Activated T-helper 1 cell treated with anti-CD3 and anti-CD28 coated beads, Interleukin-2, amount 50 U/mL, for 16 hours (primary cell): ENCODE data around the gene ELANE.
"Not testable (repeated sequence)": the region's sequence is repeated elsewhere in the genome, so short reads cannot be mapped to it uniquely, and the experiment has no call there.

ENCODE experiments used
- DNase-seq, 2 donors: peaks; one replicate each; pipeline ENCODE4 v3.0.0-alpha.2; 2020; ENCODE audit warnings: low read depth in 1 of 2, low spot score in 1 of 2

The ELANE gene

DNA sequence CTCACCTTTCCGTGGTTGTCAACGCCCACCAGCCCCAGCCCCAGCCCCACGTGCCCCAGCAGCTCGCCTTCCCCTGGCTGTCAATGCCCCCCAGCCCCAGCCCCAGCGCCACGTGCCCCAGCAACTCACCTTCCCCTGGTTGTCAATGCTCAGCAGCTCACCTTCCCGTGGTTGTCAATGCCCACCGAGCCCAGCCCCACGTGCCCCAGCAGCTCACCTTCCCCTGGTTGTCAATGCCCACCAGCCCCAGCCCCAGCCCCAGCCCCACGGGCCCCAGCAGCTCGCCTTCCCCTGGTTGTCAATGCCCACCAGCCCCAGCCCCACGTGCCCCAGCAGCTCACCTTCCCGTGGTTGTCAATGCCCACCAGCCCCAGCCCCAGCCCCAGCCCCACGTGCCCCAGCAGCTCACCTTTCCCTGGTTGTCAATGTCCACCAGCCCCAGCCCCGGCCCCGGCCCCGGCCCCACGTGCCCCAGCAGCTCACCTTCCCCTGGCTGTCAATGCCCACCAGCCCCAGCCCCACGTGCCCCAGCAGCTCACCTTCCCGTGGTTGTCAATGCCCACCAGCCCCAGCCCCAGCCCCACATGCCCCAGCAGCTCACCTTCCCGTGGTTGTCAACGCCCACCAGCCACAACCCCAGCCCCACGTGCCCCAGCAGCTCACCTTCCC is 26.0 kb downstream of the ELANE start:
- DNase-seq, result not testable (repeated sequence)

DNA sequence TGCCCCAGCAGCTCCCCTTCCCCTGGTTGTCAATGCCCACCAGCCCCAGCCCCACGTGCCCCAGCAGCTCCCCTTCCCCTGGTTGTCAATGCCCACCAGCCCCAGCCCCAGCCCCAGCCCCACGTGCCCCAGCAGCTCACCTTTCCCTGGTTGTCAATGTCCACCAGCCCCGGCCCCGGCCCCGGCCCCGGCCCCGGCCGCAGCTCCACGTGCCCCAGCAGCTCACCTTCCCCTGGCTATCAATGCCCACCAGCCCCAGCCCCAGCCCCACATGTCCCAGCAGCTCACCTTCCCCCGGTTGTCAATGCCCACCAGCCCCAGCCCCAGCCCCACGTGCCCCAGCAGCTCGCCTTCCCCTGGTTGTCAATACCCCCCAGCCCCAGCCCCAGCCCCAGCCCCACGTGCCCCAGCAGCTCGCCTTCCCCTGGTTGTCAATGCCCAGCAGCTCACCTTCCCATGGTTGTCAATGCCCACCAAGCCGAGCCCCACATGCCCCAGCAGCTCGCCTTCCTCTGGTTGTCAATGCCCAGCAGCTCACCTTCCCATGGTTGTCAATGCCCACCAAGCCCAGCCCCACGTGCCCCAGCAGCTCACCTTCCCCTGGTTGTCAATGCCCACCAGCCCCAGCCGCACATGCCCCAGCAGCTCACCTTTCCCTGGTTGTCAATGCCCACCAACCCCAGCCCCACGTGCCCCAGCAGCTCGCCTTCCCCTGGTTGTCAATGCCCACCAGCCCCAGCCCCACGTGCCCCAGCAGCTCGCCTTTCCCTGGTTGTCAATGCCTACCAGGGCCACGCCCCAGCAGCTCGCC is 26.9 kb downstream of the ELANE start:
- DNase-seq, result not testable (repeated sequence)

DNA sequence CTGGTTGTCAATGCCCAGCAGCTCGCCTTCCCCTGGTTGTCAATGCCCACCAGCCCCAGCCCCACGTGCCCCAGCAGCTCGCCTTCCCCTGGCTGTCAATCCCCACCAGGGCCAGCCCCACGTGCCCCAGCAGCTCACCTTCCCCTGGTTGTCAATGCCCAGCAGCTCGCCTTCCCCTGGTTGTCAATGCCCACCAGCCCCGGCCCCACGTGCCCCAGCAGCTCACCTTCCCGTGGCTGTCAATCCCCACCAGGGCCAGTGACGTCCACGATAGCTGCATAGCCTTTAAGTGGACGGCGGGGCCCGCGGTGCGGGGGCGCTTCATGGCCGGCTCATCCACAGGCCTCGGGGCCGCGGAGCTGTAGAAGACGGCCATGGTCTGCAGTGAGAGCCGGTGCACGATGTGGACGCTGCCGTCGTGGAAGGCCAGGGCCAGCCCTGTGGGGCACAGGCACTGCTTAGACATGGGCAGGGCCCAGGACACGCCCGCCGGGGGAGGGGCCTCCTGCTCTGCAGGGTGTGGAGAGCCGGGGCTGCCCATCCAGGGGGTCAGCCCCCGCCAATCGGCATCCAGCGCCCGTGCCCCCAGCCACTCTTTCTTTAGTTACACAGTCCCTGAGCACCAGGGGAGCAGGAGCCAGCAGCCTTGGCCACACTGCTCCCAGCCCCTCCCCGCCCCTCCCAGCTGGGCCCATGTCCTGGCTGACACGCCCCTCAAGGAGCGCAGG is 27.8 kb downstream of the ELANE start:
- DNase-seq, result no peak

DNA sequence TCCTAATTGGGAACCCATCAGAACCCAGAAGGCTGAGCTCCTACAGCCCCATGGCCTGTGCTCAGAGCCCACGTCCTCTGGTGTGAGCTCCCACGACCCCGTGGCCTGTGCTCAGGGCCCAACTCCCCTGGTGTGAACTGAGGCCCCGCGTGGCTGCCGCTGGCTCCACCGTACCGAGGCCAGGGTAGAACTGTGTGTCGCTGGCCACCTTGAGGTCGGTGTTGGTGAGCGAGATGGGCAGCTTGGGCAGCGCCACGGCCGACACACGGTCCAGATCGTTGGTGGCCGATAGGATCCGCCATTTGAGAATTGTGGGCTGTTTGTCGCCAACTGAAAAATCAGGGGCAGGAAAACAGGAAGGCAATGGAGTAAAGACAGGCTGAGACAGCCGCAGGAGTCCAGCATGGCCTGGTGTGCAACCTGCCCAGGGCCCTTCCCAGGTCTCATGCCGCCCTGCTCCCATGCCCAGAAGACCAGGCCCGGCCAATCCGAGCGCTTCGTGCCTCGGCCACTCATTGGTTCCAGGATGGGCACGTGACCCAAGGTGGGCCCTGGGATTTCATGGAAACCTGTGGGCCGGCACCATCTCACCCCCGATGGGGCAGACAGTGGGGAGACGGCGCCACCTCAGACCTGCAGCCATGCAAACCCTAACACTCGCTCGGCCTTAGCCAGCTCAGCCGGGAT is 29.4 kb downstream of the ELANE start:
- no peak for DNase-seq

DNA sequence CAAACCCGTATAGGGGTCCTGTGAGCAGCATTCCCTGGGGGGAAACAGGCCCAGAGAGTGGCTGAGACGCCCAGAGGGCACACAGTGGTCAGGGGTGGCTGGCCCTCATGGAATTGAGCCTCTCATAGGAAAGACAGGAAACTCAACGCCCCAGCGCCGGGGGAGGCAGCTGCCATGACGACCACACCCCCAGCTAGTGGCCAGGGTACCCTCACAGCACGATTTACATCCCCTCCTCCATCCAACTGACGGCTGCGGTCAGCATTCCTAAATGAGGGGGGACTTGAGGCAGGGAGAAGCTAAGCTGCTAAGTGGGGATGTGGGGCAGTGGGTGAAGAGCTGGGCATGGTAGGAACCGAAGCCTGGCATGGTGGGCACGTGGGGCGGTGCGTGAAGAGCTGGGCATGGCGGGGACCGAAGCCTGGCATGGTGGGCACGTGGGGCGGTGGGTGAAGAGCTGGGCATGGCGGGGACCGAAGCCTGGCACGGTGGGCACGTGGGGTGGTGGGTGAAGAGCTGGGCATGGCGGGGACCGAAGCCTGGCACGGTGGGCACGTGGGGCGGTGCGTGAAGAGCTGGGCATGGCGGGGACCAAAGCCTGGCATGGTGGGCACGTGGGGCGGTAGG is 30.9 kb downstream of the ELANE start:
- no peak for DNase-seq

DNA sequence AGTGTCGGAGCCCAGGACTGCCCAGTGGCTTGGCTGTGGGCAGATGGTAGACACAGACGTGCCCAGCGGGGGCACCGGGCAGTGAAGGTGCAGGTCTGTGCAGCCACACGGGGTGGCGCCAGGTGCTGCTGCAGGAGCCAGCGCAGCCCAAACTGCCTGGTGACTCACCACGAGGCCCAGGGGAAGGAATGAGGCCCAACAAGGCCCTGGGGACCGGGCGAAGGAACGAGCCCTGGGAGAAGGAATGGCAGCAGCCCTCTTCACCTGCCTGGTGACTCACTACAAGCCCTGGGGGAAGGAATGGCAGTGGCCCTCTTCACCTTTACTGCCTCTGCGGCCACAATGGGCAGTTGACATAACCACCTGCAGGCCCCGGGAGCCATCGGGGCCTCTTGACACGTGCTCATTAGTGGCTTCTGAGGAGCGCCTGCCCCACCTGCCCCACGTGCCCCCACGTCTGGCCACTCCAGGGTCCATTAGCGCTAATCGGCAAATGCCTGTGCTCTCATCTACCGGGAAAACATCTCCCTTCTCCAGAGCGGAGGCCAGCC is 31.6 kb downstream of the ELANE start:
- no peak for DNase-seq

DNA sequence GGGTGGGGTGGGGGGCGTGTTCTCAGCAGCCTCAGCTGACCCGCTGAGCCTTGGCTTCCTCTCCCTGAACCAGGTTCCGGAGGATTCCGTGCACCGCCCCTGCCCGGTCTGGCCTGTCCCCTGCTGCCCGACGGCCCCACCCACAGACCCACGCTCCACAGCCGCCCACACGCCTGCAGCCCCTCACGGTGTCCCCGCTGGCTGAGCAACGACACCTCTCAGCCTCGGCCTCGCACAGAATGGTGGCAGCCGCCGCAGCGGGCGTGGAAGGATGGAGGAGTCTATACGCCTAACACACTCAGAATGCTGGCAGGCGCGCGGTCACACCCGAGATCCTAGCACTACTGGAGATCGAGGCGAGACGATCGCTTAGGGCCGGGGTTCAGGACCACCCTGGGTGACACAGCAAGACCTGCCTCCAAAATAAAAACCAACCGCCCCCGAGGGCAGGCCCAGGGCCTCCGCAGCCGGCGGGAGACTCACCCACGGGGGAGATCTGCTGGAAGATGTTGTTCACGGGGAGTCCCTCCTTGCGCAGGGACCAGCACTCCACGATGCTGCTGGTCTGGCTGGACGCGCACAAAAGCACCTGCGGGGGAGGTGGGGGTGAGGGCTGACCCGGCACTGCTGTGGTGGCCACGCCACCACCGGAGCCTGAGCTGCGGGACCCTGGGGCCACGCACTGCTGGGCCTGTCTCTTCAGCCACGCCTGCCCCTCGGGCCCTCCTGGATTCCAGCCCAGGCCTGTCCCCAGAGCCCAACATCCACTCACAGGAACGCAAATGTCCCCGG is 32.5 kb downstream of the ELANE start:
- no peak for DNase-seq

DNA sequence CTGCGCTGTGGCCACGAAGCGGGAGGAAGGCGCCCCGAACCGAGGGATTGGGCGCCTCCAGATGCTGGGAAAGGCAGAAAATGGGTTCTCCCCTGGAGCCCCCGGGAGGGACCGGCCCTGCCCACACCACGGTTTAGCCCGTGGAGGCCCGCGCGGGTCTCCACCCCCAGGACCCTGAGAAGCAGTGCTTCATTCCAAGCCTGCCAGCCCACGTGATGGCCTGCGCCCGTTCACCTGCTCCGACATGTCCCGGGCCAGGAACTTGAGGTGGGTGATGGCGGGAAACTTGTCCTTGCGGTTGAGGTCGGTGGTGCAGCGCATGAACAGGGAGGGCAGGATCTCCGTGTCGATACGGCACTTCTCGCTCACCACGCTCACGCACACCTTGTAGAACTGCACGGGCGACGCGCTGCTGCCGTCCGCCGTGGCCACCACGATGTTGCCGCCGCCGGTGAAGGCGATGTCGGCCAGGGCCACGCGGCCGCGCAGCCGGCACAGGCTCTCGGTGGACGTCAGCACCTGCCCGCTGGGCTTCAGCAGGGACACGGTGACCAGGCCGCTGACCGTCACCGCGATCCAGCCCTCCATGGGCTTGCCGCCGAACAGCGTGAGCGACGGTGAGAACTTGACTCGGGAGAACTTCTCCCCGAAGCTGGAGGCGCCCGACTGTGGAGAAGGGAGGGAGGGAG is 33.6 kb downstream of the ELANE start:
- no peak for DNase-seq

DNA sequence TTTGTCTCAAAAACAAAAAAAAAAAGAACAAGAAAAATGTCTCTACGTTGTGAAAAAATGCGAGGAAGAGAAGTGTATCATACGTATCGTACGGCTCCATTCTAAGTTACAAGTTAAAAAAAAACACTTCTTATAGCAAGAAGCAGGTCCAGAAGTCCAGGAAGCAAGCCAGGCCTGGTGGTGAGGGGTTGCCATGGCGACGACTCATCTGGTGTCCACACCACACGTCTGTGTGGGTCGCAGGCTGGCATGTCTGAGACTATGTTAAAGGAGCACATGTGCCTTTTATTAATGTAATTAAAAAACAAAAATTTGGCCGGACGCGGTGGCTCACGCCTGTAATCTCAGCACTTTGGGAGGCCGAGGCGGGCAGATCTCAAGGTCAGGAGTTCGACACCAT is 35.0 kb downstream of the ELANE start:
- DNase-seq, result no peak

DNA sequence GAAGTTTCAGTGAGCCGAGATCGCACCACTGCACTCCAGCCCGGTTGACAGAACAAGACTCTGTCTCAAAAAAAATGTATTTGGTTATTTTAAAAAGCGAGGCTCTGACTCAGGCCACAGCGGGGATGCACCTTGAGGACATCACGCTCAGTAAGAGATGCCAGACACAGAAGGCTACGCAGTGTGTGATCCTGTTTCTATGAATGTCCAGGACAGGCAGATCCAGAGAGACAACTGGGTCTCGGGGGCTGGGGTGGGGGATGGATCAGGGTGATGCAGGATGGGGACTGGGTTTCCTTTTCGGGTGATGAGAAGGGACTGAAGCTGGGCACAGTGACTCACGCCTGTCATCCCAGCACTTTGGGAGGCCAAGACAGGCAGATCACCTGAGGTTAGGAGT is 35.5 kb downstream of the ELANE start:
- no peak for DNase-seq

DNA sequence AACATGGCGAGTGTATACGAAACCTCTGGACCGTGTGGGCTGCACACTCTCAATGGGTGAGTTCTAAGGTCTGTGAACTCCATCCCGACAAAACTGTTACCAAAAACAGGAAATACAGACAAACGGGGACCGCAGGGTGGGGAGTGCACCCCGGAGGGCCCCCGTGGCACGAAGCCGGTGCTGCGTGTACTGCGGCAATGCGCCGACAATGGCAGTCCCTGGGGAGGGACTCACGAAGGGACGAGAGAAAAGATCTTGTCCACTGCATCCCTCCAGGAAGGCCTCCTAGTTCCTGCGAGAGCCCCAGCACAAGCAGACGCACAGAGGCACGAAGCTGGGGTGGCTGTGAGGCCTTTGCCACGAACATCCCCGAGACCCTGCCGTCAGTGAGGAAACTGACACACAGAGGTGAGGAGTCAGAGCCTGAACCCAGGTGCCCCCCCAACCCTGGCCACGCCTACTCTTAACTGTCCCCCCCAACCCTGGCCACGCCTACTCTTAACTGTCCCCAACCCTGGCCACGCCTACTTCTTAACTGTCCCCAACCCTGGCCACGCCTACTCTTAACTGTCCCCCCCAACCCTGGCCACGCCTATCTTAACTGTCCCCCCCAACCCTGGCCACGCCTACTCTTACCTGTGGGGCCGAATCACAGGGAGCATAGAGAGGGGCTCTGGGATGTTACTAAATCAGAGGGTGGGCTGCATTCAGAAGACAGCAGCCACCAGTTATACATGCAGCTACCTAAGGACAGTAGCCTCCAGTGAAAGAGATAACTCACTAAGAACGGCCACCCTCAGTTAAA is 36.7 kb downstream of the ELANE start:
- peak in 1 of 2 donors; percentile 22 for DNase-seq

DNA sequence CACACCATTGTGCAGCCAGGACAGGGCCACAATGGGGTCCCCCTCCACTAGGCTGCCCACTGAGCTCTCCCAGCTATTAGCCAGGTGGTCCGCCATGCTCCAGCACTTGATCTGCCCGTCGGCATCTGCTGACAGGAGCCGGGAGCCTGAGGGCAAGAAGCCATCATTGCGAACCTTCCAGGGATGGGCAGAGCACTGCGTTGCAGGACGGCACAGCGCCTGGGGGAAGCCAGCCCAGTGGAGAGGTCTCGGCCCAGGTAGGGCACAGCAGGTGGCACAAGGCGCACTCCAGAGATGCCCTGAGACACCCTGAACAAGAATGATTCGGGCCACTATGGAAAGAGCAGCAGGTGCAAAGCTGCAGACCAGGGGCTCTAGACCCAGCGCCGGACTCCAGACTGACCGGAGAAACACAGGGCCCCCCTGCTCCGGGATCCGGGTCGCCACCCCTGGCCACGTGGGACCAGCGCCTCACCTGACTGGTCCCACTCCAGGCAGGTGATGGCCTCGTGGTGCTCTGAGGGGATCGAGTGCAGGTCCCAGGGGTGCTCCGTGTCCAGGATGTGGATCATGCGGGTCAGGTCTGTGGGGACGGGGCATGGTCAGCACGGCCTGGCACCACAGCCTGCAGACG is 37.7 kb downstream of the ELANE start:
- no peak for DNase-seq

DNA sequence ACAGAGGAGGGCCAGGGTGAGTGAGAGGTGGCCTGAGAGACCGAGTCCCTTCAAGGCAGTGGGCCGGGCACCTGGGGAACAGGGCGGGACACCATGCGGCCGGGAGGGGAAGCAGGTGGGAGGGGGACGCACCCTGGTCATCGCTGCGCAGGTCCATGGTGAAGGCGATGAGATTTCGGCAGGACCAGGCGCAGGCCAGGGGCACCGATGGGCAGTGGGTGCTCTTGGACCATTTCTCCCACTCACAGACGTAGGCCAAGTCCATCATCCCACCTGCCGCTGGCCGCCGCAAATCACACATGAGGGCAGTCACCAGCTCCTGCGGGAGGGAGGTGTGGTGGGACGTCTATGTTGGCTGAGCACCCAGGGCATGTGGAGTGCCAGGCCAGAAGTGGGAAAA is 38.7 kb downstream of the ELANE start:
- no peak for DNase-seq

DNA sequence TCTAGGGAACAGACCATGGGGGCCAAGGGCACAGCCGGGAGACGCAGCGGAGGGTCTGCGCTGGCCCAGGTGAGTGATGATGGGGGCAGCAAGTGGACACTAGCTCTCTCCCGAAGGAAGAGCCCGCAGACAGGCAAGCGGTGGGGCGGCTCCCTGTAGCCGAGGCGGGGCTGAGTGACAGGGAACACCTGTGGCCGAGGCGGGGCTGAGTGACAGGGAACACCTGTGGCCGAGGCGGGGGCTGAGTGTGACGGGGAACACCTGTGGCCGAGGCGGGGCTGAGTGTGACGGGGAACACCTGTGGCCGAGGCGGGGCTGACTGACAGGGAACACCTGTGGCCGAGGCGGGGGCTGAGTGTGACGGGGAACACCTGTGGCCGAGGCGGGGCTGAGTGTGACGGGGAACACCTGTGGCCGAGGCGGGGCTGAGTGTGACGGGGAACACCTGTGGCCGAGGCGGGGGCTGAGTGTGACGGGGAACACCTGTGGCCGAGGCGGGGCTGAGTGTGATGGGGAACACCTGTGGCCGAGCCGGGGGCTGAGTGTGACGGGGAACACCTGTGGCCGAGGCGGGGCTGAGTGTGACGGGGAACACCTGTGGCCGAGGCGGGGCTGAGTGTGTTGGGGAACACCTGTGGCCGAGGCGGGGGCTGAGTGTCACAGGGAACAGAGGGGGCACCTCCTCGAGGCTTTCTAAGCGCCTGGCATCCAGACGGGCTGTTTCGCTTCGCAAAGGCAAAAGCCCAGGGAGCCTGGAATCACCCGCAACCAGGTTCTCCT is 39.5 kb downstream of the ELANE start:
- not testable (repeated sequence) for DNase-seq

DNA sequence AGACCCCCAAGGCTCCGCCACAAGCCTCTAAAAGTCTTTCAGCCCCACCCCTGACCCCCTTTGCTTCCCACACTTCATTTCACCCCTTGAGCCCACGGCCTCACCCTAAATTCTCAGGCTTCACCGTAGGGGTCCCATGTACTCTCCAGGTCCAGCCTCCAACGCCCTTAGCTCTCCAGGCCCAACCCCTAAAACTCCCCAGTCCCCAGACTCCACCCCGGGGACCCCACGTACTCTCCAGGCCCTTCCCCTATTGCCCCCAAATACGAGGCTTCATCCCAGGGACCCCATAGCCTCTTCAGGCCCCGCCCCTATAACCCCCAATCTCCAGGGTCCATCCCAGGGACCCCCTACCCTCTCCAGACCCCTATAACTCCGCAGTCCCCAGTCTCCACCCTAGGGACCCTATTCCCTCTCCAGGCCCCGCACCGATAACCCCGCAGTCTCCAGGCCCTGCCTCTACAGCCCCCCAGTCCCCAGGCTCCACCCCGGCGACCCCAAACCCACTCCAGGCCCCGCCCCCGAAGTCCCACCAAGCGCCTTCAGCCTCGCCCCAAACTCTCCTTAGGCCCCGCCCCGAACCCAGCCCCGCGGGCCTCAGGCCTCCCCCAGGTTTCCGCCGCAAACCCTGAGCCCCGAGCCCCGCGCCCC is 40.3 kb downstream of the ELANE start:
- DNase-seq, result no peak

DNA sequence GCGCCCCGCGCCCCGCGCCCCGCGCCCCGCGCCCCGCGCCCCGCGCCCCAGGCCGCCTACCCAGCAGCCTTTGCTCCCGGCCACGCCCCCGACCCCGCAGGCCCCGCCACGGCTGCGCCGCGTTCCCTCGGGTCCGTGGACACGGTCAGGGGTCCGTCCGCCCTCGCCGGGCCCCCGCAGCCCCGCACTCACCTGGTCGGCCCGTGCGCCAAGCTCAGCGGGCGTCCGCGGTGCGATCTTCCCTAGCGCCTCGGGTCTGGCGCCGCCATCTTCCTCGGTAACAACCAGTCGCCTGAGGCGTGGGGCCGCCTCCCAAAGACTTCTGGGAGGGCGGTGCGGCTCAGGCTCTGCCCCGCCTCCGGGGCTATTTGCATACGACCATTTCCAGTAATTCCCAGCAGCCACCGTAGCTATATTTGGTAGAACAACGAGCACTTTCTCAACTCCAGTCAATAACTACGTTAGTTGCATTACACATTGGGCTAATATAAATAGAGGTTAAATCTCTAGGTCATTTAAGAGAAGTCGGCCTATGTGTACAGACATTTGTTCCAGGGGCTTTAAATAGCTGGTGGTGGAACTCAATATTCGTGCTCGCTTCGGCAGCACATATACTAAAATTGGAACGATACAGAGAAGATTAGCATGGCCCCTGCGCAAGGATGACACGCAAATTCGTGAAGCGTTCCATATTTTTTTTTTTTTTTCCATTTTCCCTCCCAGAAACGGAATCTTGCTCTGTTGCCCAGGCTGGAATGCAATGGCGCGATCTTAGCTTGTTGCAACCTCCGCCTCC is 41.0 kb downstream of the ELANE start, which contains the start of the genes MED16 and RNU6-9:
TSS of gene MED16 (minus strand) at position 294 of the 796 bp plus-strand sequence. CDS start 2,056 bp downstream, outside the sequence.
TSS of gene RNU6-9 (plus strand) at position 591 of the 796 bp plus-strand sequence.
- DNase-seq, result peak; percentile 73 to 83
